Bone marrow (tissue), 2 donors: ENCODE data around the gene CIB4.

Experiments
- DNase-seq, 2 donors: peaks; one replicate each; lab custom pipeline; 2025; lab: John Stamatoyannopoulos, UW

The CIB4 gene

DNA sequence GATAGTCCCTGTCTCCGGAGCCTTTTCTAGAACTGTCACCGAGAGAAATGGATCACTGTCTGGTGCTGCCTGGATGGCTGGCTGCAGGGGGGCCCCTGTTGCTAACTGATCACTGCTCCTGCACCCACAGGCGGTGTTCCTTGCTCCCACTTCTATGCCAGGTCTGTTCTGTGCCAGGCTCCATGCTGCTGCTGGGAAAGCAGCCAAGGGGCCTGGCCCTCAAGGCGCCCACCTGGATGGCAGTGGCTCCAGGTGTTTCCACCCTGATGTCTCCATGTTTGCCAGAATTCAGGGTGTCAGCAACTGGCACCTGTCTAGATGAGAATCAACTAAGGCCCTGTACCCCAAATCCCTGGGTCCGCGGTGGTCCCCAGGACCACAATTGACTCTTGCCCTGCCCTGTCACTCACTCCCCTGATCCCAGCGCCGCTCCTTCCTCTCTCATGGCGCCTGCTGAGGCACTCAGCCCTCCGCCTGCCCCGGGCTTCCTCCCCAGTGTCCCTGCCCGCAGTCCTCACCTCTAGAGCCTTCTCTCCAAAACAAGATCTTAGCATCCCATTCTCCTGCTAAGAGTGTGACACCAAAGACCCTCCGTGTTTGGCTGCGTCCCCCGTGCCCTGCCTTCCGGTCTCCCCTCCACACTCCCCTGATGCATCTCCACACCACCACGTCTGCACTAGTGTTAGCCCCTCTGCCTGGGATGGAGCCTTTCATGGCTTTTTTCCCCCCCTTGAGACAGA, 90.7 kb downstream of the CIB4 start:
- DNase-seq, result no peak

DNA sequence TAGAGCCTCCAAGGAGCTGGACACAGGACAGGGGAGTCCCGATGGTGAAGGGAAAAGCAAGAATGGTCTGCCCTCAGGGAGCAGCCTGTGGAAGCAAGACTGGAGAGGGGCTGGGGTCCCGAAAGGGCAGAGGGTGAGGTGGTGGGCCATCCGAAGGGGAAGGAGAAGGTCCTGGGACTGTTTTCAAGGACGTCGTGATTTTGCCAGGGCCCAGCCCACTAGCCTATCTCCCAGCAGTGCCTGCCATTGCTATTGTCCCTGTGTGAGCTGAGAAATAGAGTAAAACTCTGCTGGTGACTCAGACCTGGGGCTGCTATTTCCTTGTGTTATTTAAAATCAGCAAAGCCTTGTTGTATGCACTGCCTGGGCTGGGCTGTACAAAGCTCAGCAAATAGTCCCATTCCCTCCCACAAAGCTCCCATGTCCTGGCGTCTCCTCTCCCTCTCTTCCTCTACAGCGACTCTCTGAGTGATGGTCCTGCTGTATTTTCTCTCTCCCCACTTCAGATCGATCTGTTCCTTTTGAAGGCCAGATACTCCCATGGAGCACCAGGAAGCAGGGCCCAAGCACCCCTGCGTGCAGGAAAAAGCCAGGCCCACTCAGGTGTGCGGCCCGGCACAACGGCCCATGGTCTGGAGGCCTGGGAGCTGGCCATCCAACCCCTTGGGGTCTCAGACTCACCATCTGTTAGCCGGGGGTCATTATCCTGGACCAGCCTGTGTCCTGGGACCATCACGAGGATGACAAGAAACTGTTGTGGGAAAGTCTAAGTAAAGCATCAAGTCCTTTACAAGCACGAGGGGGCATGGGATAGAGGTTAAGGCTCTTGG, 98.3 kb downstream of the CIB4 start:
- no peak for DNase-seq

DNA sequence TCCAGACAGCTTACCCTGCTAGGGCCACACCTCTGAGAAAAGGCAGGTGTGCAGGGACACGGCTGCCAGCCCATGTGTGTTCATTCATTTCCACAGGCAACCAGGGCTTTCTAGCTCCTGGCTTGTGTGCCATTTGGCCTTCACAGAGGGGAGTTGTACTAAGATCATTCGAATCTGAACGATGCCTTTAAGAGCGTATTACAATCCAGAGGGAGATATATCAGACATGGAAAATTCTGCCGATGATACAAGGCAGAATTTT, 99.0 kb downstream of the CIB4 start:
- no peak for DNase-seq

DNA sequence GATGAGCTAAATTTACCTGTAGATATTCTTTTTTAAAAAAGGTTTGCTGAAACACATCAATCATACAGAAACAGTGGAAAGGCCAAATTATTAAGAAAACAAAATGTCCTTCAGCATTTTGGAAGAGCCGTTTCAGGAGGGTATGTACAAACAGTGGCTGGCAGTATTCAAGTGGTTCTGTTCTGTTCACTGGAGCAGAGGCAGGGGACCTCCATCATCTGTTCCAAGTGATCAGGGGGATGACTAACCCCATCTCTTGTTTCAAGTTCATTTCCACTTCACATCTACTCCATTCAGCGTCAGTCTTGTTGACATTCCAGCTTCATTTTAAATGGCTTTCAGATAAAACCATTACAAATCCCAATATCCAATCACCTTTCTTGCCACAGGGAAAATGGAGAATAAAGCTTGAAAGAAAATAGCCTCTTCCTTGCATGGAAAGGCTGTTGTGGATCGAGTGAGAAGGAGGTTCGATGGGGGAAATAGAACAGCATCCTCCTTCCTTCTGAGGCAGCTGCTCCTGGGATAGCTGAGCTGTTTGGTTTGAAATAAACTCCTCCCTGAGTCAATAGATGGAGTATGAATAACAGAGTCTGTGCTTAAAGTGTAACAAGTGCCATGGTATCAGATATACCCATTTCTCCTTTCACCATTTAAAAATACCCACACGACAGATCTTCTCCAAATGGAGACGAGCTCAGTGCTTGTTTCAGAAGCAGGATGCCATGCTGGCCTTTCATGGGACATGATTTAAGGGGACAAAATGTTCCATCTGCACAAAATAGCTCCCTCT, 99.6 kb downstream of the CIB4 start:
- no peak for DNase-seq

DNA sequence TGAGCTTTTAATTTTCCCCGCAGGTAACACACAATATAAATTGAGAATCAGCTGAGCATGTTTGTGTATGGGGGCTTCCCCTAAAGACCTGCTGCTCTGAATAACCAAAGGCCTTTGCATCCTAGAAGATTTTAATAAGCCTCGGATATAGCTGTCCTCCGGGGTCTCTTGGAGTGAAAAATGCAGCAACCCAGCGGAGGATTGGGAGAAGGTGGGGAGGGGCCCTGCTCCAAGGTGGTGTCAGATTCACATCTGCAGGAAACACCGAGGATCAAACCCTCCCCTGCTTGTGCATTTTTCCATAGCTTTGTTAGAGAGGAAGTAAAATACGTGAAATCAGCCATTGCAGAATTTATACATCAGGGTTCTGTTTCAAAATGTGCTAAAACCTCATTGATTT, 100.2 kb downstream of the CIB4 start:
- no peak for DNase-seq

DNA sequence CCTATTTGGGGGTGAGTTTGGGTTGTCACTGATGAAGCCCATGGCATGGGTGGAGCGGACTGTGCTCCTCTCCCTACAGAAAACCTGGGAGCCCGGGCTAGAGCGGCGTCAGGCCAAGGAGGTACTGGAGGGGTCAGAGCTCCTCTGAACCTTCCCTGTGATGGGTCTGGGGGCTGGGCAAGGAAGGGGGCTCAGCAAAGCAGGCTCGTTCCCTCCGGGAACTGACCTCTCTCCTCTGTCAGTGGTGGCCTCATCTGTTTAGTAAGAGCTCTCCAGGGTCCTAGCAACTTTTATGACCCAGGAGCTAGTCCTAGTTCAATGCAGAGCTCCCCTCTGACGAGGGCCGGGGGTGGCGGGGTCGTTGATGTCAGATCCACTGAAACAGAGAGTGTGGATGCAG, 100.9 kb downstream of the CIB4 start:
- DNase-seq, result no peak

DNA sequence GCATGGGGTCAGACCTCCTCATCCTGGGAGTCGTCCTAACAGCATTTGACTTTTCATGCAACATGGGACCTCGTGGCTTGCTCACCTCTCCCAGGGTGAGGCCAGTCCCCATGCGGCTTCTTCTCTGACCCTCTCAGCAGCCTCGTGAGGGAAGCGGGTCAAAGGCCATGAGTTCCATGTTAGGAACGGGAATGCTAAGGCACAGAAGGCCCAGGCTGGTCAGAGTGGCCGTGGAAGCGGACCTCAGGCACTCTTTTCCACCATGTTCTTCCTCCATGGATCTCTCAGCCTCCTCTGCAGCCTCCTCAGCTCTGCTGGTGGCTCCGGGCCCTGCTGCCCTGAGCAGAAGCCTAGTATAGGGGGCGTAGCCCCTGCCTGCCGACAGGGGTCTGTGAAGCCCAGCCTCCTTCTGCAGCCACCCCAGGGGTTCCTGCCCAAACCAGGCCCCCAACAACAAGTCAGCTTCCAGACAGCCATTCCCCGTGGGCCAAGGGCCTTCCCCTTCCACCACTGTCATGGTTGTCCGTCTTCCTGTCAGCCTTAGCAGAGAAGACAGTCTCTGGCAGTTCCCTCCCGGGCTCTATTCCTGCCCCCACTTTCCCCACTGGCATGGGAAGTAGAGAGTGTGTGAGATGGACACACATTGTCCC, 103.2 kb downstream of the CIB4 start:
- DNase-seq, result no peak

DNA sequence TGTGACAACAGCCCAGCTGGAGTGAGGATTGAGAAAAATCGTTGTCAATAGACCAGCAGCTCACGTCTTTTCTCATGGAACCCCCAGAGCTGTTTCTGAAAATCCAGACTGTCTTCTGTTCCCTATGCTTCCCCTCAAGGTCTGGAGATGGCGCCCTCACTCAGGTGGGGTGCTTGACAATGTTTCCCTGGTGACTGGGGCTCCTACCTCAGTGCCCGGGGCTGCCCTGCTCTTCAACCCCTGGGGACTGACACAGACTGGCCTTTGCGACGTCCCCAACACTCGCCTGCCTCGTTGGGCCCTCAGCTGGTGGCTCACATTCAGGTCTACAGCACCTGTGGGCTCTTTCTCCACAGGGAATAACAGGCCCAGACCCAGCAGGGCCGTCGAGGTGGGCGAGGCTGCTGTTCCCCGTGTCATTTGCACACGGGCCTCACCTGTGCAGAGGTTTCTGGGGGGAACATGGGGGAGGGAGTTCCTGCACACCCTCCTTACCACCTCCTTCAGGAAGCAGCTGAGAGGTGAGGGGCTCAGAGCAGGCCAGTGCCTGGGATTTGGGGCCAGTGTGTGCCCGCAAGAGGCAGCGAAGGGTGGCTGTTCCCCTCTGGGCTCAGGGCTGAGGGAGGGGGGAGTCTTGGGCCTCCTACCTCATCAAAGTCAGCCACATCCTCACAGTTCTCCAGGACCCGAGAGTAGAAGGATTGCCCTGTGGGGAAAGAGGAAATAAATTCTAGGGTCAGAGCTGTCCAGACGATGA, 103.9 kb downstream of the CIB4 start:
- DNase-seq, result no peak

DNA sequence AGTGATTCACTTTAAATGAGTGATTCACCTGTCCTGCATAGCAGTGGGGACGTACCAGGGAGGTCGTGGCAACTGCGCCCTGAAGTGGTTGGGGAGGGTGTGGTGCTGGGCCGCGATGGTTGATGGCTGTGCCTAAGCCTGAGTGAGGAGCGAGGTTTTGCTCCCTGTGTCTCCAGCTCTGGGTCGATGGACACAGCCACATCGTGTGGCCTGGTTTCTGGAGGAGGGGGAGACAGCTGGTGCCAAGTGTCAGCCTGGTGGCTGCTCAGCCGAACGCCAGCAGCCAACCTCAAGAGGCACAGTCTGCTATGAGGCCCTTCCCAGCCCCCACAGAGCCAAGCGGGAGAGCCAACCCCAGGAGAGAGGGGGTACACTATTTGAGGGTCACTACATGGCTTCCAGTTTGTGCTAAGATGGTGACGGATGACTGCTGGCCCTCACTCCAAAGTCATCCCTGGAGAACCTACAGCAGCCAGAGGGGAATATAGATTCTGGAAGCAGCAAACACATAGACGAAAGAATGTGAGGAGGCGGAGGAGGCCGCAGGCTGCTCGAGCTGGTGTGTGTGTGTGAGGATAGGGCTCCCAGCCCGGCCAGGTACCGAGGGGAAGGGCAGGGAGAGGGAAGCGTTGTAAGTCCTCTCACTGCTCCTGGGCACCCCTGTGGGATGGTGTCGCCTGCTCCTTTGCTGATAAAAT, 104.6 kb downstream of the CIB4 start:
- no peak for DNase-seq

DNA sequence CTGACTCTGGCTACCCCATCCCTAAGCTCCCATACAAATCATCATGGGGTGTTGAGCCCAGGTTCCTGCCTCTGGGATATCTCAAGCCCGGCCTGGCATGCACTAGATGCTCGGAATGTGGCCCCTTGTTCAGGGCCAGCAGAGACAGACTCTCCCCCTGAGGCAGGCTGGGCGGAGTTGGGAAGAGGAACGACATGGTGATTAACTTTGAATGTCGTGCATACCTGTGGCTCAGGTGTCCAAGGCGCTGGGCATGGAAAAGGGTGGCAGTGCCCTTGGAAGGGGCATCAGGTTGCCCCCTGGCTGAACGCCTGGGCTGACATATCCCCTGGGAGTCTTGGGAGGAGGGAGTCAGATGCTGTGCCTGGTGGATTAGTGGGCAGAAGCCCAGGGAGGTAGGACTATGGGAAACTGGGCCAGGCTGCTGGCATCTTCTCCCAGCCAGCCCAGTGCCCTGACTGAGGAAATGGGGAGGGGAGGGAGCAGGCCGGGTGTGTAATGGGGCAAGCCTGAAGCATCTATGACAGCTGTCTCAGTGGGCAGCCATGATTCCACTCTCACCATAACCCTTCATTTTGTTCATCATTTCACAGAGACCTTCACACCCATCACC, 105.4 kb downstream of the CIB4 start:
- DNase-seq, result no peak

DNA sequence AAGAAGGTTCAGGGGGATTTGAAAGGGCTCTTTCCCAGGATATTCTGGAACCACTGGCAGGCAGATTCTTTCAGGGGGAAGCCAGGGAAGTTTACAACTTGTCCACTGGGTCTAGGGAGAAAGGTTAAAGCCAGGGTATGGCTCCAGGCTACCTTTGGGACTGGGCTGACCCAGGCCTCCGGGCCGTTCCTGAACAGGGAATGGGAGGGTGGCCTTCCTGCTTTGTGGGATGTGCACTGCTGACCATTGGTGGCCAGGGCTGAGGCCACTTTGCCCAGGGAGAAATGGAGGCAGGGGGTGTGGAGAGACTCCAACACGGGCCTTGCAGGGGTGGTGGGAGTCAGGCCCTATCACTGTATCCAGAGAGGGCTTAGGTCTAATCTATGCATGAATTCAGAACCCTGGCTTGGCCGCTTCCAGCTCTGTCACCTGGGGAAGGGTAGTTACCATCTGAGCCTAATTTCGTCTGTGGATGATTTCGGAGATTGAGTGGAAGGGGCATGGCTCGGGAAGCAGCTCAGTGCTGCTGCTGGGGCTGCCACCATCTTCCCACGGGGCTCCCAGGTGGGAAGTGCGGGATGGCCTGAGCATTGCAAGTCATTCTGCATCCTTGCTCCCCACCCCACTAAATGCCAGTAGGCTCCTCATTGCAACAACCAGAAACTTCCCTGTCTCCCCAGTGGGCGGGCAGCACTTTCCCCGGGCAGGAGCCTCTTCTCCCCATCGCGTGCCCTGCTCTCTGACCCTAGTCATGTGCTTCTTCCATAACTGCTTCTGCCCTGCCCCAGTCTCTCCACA, 106.1 kb downstream of the CIB4 start:
- DNase-seq, result no peak

DNA sequence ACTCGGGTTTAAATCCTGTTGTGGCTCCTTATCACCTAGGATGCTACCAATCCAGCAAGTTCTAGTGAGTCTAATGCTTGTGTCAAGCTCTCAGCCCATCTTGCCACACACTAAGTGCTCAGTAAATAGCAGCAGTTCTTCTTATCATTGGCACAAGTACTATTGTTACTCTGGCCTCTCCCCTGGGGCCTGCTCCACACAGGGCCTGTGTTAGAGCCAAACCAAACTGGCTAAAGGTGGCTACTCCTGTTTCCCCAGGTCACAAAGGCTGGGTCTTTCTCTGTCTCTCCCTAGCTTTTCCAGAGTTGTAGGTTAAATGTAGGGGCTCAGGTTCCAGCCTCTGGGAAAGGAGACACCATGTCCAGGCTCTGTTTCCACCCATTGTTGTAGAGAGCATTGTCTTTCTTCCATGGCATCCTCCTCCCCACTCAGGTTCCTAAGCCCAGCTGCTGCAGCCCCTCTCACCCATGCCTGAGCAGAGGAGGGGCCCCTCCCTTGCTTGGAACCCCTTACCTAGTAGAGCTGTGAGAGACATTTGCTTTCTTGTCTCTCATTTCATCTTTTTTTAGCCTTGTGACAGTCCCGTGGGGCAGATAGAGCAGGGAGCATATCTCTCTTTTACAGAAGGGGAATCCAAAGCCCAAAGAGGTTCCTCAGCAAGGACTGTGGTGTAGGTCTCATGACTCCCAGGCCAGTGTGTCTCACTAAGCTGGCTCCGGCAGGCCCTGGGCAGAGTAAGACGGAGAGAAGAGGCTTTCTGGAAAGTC, 106.9 kb downstream of the CIB4 start:
- no peak for DNase-seq

DNA sequence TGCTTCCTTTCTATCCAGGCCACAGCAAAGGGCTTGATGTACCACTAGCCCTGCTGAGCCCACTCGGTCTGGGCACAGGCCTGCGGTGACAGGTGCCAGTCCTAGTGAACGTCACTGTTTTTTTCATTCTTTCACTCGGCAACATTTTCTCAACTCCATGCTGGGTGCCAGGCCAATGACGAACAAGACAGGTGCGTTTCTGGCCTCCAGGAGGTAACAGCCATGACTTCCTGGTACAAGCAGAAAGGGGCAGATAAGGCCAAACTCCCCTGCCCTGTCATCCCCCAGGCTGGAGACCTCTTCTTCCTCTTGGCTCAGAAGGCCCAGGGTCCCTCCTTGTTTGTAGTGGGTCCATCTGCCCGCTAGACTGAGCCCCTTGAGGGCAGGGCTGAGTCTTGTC, 107.5 kb downstream of the CIB4 start:
- no peak for DNase-seq

DNA sequence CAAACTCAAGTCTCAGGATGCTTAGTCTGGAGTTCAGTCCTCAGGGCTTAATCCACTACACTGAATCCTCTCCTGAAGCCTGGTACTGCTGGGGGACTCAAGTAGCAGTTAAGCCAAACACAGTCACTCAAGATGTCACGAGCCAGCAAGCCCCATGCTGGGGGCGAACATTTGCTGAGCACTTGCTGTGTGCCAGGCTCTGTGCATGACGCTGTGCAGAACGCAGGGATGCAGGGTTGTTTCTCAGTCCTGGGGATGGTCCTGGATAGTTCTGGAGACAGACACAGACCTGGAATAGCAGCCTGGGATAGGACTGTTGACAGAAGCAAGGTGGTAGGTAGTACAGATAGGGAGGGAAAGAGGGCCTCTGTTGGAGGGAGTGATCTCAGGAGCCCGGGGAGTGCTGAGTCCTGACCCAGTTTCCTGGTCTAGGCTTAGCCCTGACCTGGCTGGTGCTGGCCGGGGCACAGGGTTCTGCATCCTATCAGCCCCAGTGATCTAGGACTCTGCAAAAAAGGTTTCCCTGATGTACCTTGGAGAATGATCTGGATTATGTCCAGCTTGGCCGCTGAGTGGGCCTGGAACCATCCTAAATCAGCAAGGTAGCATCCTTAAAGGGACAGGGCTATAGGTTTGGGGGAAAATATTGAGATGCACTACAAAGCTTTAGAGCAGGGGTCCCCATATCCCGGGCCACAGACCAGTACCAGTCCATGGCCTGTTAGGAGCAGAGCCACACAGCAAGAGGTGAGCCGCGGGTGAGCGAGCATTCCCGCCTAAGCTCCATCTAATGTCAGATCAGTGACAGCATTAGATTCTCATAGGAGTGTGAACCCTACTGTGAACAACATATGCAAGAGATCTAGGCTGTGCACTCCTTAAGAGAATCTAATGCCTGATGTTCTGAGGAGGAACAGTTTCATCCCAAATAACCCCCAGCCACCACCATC, 108.6 kb downstream of the CIB4 start:
- DNase-seq, result no peak
